Measurements from ENCODE around the gene TMEM147.

Gene TMEM147

GRCh38 chr19:35555301-35556005 is 10.0 kb downstream of the TMEM147 start:
- peaks cover 20 to 48% (median 37%) of the 10 kb centered on the region in 5 donors for H3K27me3 ChIP-seq (ENCODE audit: control insufficient read depth in 5 of 5, insufficient read depth in 4 of 5, low read length in 5 of 5)
- H3K9ac ChIP-seq (ENCODE audit: low read length in 5 of 5), result no peak overlapping the region
- no peaks in the 10 kb centered on the region for H3K9me3 ChIP-seq (ENCODE audit: control insufficient read depth in 5 of 5, low read length in 5 of 5)
- no peak overlapping the region for H3K27ac ChIP-seq (ENCODE audit: low read depth, low read length)
- peaks cover 0 to 11% (median 8%) of the 10 kb centered on the region in 5 donors for H3K4me1 ChIP-seq (ENCODE audit: control insufficient read depth in 5 of 5, insufficient read depth in 5 of 5, low read length in 5 of 5)
- no peak overlapping the region for H3K4me3 ChIP-seq (ENCODE audit: low read depth in 1 of 5, low read length in 5 of 5)
- H3K36me3 ChIP-seq (ENCODE audit: control insufficient read depth in 5 of 5, insufficient read depth in 5 of 5, low read length in 5 of 5), result peaks cover 0 to 5% (median 0%) of the 10 kb centered on the region in 5 donors

- H3K27me3 ChIP-seq (ENCODE audit: control insufficient read depth in 5 of 5, insufficient read depth in 4 of 5, low read length in 5 of 5), result peaks cover 20 to 55% (median 43%) of the 10 kb centered on the region in 5 donors
- H3K9ac ChIP-seq (ENCODE audit: low read length in 5 of 5), result no peak overlapping the region
- no peak overlapping the region for H3K4me3 ChIP-seq (ENCODE audit: low read depth in 1 of 5, low read length in 5 of 5)
- no peak overlapping the region for H3K27ac ChIP-seq (ENCODE audit: low read depth, low read length)
- H3K4me1 ChIP-seq (ENCODE audit: control insufficient read depth in 5 of 5, insufficient read depth in 5 of 5, low read length in 5 of 5), result peaks cover 0 to 11% (median 8%) of the 10 kb centered on the region in 5 donors
- no peaks in the 10 kb centered on the region for H3K36me3 ChIP-seq (ENCODE audit: control insufficient read depth in 5 of 5, insufficient read depth in 5 of 5, low read length in 5 of 5)
- H3K9me3 ChIP-seq (ENCODE audit: control insufficient read depth in 5 of 5, low read length in 5 of 5), result no peaks in the 10 kb centered on the region
Observed at GRCh38 chr19:35556025-35556590, 10.7 kb downstream of the TMEM147 start.

GRCh38 chr19:35556846-35557538 is 11.6 kb downstream of the TMEM147 start:
- Histone ChIP-seq H3K36me3 (ENCODE audit: control insufficient read depth in 5 of 5, insufficient read depth in 5 of 5, low read length in 5 of 5) (no peaks in the 10 kb centered on the region), H3K4me1 (ENCODE audit: control insufficient read depth in 5 of 5, insufficient read depth in 5 of 5, low read length in 5 of 5) (peaks cover 0 to 11% (median 8%) of the 10 kb centered on the region in 5 donors), H3K27me3 (ENCODE audit: control insufficient read depth in 5 of 5, insufficient read depth in 4 of 5, low read length in 5 of 5) (peaks cover 20 to 60% (median 48%) of the 10 kb centered on the region in 5 donors), H3K9ac (ENCODE audit: low read length in 5 of 5) (no peak overlapping the region), H3K4me3 (ENCODE audit: low read depth in 1 of 5, low read length in 5 of 5) (peak overlapping the region in 1 of 5 donors; percentile 23), H3K27ac (ENCODE audit: low read depth, low read length) (no peak overlapping the region), H3K9me3 (ENCODE audit: control insufficient read depth in 5 of 5, low read length in 5 of 5) (no peaks in the 10 kb centered on the region)

- H3K36me3 ChIP-seq (ENCODE audit: control insufficient read depth in 5 of 5, insufficient read depth in 5 of 5, low read length in 5 of 5), result no peaks in the 10 kb centered on the region
- H3K9ac ChIP-seq (ENCODE audit: low read length in 5 of 5), result no peak overlapping the region
- no peak overlapping the region for H3K27ac ChIP-seq (ENCODE audit: low read depth, low read length)
- no peaks in the 10 kb centered on the region for H3K9me3 ChIP-seq (ENCODE audit: control insufficient read depth in 5 of 5, low read length in 5 of 5)
- peak overlapping the region in 4 of 5 donors; percentile 45 to 56 (median 48) for H3K4me3 ChIP-seq (ENCODE audit: low read depth in 1 of 5, low read length in 5 of 5)
- peaks cover 20 to 68% (median 53%) of the 10 kb centered on the region in 5 donors for H3K27me3 ChIP-seq (ENCODE audit: control insufficient read depth in 5 of 5, insufficient read depth in 4 of 5, low read length in 5 of 5)
- peaks cover 0 to 11% (median 8%) of the 10 kb centered on the region in 5 donors for H3K4me1 ChIP-seq (ENCODE audit: control insufficient read depth in 5 of 5, insufficient read depth in 5 of 5, low read length in 5 of 5)
Observed at GRCh38 chr19:35557539-35558399, 12.3 kb downstream of the TMEM147 start.

GRCh38 chr19:35558400-35559280 is 13.2 kb downstream of the TMEM147 start:
- H3K9me3 ChIP-seq (ENCODE audit: control insufficient read depth in 5 of 5, low read length in 5 of 5), result no peaks in the 10 kb centered on the region
- no peaks in the 10 kb centered on the region for H3K36me3 ChIP-seq (ENCODE audit: control insufficient read depth in 5 of 5, insufficient read depth in 5 of 5, low read length in 5 of 5)
- H3K9ac ChIP-seq (ENCODE audit: low read length in 5 of 5), result no peak overlapping the region
- peaks cover 0 to 11% (median 8%) of the 10 kb centered on the region in 5 donors for H3K4me1 ChIP-seq (ENCODE audit: control insufficient read depth in 5 of 5, insufficient read depth in 5 of 5, low read length in 5 of 5)
- H3K4me3 ChIP-seq (ENCODE audit: low read depth in 1 of 5, low read length in 5 of 5), result peak overlapping the region in 1 of 5 donors; percentile 48
- peaks cover 20 to 67% (median 49%) of the 10 kb centered on the region in 5 donors for H3K27me3 ChIP-seq (ENCODE audit: control insufficient read depth in 5 of 5, insufficient read depth in 4 of 5, low read length in 5 of 5)
- H3K27ac ChIP-seq (ENCODE audit: low read depth, low read length), result no peak overlapping the region

- peaks cover 20 to 63% (median 50%) of the 10 kb centered on the region in 5 donors for H3K27me3 ChIP-seq (ENCODE audit: control insufficient read depth in 5 of 5, insufficient read depth in 4 of 5, low read length in 5 of 5)
- H3K4me3 ChIP-seq (ENCODE audit: low read depth in 1 of 5, low read length in 5 of 5), result no peak overlapping the region
- no peaks in the 10 kb centered on the region for H3K36me3 ChIP-seq (ENCODE audit: control insufficient read depth in 5 of 5, insufficient read depth in 5 of 5, low read length in 5 of 5)
- no peaks in the 10 kb centered on the region for H3K9me3 ChIP-seq (ENCODE audit: control insufficient read depth in 5 of 5, low read length in 5 of 5)
- H3K27ac ChIP-seq (ENCODE audit: low read depth, low read length), result no peak overlapping the region
- H3K4me1 ChIP-seq (ENCODE audit: control insufficient read depth in 5 of 5, insufficient read depth in 5 of 5, low read length in 5 of 5), result peaks cover 0 to 11% (median 8%) of the 10 kb centered on the region in 5 donors
- no peak overlapping the region for H3K9ac ChIP-seq (ENCODE audit: low read length in 5 of 5)
Observed at GRCh38 chr19:35559281-35559659, 13.8 kb downstream of the TMEM147 start.

GRCh38 chr19:35559781-35560180 is 14.4 kb downstream of the TMEM147 start:
- Histone ChIP-seq H3K9ac (ENCODE audit: low read length in 5 of 5) (no peak overlapping the region), H3K4me3 (ENCODE audit: low read depth in 1 of 5, low read length in 5 of 5) (no peak overlapping the region), H3K4me1 (ENCODE audit: control insufficient read depth in 5 of 5, insufficient read depth in 5 of 5, low read length in 5 of 5) (peaks cover 0 to 11% (median 8%) of the 10 kb centered on the region in 5 donors), H3K27me3 (ENCODE audit: control insufficient read depth in 5 of 5, insufficient read depth in 4 of 5, low read length in 5 of 5) (peaks cover 20 to 68% (median 52%) of the 10 kb centered on the region in 5 donors), H3K9me3 (ENCODE audit: control insufficient read depth in 5 of 5, low read length in 5 of 5) (no peaks in the 10 kb centered on the region), H3K27ac (ENCODE audit: low read depth, low read length) (no peak overlapping the region), H3K36me3 (ENCODE audit: control insufficient read depth in 5 of 5, insufficient read depth in 5 of 5, low read length in 5 of 5) (no peaks in the 10 kb centered on the region)

- Histone ChIP-seq H3K27me3 (ENCODE audit: control insufficient read depth in 5 of 5, insufficient read depth in 4 of 5, low read length in 5 of 5) (peaks cover 20 to 69% (median 56%) of the 10 kb centered on the region in 5 donors), H3K9ac (ENCODE audit: low read length in 5 of 5) (no peak overlapping the region), H3K27ac (ENCODE audit: low read depth, low read length) (no peak overlapping the region), H3K4me1 (ENCODE audit: control insufficient read depth in 5 of 5, insufficient read depth in 5 of 5, low read length in 5 of 5) (peaks cover 0 to 11% (median 8%) of the 10 kb centered on the region in 5 donors), H3K36me3 (ENCODE audit: control insufficient read depth in 5 of 5, insufficient read depth in 5 of 5, low read length in 5 of 5) (no peaks in the 10 kb centered on the region), H3K4me3 (ENCODE audit: low read depth in 1 of 5, low read length in 5 of 5) (no peak overlapping the region), H3K9me3 (ENCODE audit: control insufficient read depth in 5 of 5, low read length in 5 of 5) (no peaks in the 10 kb centered on the region)
Observed at GRCh38 chr19:35560271-35560670, 14.8 kb downstream of the TMEM147 start.

GRCh38 chr19:35560677-35561076 is 15.3 kb downstream of the TMEM147 start:
- Histone ChIP-seq H3K9ac (ENCODE audit: low read length in 5 of 5) (no peak overlapping the region), H3K27me3 (ENCODE audit: control insufficient read depth in 5 of 5, insufficient read depth in 4 of 5, low read length in 5 of 5) (peaks cover 20 to 67% (median 54%) of the 10 kb centered on the region in 5 donors), H3K4me3 (ENCODE audit: low read depth in 1 of 5, low read length in 5 of 5) (no peak overlapping the region), H3K27ac (ENCODE audit: low read depth, low read length) (no peak overlapping the region), H3K4me1 (ENCODE audit: control insufficient read depth in 5 of 5, insufficient read depth in 5 of 5, low read length in 5 of 5) (peaks cover 0 to 11% (median 8%) of the 10 kb centered on the region in 5 donors), H3K9me3 (ENCODE audit: control insufficient read depth in 5 of 5, low read length in 5 of 5) (no peaks in the 10 kb centered on the region), H3K36me3 (ENCODE audit: control insufficient read depth in 5 of 5, insufficient read depth in 5 of 5, low read length in 5 of 5) (no peaks in the 10 kb centered on the region)

All from subcutaneous abdominal adipose tissue (tissue), 5 donors.